HG03064 (cell line): Measurements from ENCODE around the gene NEDD4.
"Not testable (repeated sequence)": the region's sequence is repeated elsewhere in the genome, so short reads cannot be mapped to it uniquely, and the experiment has no call there.

Experiments
- ATAC-seq: cut with Tn5 transposase; IDR thresholded peaks from one replicate; pipeline ENCODE4 v1.9.1; 2021; ENCODE audit warnings: low read depth; ENCODE audit not compliant: unreplicated experiment

Gene NEDD4

GRCh38 chr15:55835866-55836265 lies 157.5 kb downstream of the NEDD4 start:
- ATAC-seq, result no peak

GRCh38 chr15:55834331-55834730 lies 159.1 kb downstream of the NEDD4 start:
- no peak for ATAC-seq

DNA sequence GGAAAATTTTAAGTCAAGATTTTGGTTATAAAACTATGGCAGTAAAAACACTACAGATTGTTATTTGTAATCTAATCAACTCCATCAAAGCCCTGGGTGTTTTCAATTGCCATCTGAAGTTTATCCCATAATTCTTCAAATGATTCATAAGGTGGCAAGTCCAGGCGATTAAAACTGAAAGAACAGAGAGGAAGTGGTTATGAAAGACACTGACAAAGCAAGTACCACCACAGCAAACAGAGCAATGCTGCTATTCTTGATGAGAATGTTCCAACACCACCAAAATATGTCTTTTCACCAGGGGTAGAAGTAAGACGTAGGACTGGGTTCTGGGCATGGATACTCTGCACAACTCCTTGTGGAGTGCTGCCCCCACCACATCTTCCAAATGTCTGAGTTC lies 163.6 kb downstream of the NEDD4 start:
- ATAC-seq, result no peak

DNA sequence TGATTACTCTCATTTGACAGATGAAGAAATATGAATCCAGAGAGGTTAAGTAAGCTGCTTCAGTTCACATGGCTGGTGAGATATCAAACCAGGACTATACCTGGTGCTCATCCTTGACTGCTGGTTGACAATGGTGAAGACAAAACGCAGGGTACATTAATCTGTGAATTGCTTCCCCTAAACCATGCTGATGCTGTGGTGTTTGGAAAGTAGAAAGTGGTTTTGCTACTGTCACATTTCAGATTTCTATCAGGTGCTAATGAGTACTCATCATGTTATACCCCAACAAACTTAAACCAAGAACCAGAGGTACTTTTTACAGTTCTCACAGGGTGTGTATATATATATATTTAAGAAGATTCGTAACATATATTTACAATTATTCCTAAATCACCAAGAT lies 165.5 kb downstream of the NEDD4 start:
- ATAC-seq, result no peak

- no peak for ATAC-seq
Observed at GRCh38 chr15:55827204-55827603, 166.2 kb downstream of the NEDD4 start.

DNA sequence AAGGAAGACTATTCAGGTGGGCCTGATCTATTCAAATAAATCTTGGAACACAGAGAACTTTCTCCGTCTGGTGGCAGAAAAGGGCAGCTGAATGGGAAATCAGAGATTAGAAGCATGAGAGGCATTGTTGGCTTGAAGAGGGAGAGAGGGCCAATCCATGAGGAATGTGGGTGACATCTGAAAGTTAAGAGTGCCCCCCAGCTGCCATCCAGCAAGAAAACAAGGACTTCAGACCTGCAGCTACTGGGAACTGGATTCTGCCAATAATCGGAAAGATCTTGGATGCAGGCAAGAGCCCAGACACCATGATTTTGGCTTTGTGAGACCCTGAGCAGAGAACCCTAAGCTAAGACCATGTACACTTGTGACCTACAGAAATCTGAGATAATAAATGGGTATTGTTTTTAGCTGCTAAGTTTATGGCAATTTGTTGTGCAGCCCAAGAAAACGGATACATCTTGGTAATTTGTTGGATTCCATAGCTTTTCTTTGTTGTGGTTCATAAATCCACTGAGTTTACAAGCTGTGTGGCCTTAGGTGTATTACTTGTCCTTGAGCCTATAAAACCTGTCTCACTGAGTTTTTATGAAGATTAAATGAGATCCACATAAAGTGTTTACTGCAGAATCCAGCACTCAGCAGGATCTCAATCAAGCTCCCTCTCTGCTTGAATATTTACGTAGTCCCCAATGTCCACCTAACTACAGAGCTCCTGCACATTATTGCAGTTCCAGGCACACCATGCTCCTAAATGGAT lies 168.4 kb downstream of the NEDD4 start:
- no peak for ATAC-seq

DNA sequence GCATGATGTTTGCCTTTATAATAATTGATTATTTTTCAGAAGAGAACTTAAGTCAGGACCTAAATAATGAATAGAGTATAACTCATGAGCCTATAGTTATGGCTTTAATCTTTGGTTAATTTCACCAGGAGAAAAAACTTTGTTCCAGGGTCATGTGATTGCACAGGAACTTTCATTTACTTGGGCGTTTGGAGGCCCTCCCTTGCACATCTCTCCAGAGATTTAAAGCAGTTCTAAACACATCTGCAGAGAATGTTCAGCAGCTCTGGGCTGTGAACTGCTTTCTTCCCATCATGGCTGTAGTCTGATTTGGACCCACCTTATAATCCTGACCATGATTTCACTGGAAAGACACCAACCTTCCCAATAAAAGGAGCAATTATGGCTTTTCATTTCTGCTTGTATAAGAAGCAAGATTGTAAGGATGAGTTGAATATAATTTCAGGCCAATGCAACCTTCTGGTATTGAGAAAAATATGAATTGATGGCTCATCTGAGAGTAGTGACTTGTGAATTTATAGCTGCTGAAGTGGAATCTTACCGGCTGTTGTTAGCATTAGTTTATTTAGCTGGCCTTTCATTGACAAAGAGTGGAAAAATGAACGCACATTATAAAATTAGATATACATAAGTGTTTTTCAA lies 169.6 kb downstream of the NEDD4 start:
- ATAC-seq, result no peak

DNA sequence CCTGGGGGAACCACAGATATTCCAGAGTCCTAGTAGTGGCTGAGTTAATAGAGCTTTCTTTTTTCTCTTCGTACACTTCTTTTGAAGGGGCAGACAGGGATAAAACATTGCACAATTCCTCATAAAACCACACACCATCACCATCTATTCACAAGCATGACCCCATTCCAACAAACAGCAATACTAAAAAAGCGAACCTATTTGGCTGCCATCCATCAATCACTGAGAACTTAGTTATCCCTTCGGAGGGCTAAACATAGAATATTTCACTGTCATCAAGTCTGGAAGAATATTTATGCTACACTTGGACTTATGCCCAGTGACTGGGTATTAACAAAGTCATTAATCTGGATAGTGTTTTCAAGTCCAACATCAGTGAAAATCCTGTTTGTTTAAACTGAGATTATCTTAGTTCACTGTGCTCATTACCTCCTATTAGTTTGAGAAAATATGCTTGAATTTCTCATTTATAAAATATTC lies 170.2 kb downstream of the NEDD4 start:
- no peak for ATAC-seq

DNA sequence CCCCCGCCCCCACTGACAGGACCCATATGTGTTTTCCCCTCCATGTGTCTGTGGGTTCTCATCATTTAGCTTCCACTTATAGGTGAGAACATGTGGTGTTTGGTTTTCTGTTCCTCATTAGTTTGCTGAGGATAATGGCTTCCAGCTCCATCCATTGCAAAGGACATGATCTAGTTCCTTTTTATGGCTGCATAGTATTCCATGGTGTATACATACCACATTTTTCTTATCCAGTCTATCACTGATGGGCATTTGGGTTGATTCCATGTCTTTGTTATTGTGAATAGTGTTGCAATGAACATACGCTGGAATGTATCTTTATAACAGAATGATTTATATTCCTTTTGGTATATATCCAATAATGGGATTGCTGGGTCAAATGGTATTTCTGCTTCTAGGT lies 171.7 kb downstream of the NEDD4 start:
- ATAC-seq, result not testable (repeated sequence)

- no peak for ATAC-seq
Observed at GRCh38 chr15:55820043-55820442, 173.4 kb downstream of the NEDD4 start.

GRCh38 chr15:55819397-55820034 lies 173.9 kb downstream of the NEDD4 start:
- ATAC-seq, result no peak

GRCh38 chr15:55816017-55816416 lies 177.4 kb downstream of the NEDD4 start:
- ATAC-seq, result no peak

DNA sequence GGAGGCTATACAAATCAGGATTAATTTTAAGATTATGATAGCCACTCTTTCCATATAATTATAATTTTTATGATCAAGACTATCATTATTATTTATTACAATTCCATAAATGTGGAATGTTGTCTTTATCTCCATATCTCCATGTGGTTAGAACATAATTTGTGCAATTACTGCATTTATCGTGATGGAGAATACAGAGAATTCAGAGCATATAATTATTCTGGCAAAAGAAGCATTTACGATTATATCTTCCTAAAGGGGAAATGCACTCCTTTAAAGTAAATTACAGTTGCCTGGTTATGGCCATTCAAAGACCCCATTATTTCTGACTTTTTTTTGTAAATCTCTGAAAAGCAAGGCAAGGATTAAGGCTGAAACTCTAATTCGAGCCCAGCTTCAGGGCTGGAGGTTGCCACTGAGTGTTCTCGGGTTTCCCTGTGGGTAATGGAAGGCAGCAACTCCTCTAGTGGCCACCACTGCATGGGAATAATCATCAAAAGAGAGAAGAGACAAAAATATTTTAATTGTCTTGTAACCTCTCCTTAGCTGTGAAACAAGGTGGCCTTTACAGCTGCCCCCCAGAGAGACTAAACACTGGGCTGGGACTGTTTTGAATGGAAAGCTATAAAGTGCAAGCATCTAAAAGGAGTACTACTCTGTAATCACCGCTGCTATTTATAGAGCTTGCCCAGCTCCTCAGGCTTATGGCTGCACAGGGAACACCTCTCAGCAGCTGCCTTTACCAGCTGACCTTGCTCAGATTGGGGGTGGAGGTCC lies 190.6 kb downstream of the NEDD4 start:
- no peak for ATAC-seq

- no peak for ATAC-seq
Observed at GRCh38 chr15:55800216-55800615, 193.2 kb downstream of the NEDD4 start.

DNA sequence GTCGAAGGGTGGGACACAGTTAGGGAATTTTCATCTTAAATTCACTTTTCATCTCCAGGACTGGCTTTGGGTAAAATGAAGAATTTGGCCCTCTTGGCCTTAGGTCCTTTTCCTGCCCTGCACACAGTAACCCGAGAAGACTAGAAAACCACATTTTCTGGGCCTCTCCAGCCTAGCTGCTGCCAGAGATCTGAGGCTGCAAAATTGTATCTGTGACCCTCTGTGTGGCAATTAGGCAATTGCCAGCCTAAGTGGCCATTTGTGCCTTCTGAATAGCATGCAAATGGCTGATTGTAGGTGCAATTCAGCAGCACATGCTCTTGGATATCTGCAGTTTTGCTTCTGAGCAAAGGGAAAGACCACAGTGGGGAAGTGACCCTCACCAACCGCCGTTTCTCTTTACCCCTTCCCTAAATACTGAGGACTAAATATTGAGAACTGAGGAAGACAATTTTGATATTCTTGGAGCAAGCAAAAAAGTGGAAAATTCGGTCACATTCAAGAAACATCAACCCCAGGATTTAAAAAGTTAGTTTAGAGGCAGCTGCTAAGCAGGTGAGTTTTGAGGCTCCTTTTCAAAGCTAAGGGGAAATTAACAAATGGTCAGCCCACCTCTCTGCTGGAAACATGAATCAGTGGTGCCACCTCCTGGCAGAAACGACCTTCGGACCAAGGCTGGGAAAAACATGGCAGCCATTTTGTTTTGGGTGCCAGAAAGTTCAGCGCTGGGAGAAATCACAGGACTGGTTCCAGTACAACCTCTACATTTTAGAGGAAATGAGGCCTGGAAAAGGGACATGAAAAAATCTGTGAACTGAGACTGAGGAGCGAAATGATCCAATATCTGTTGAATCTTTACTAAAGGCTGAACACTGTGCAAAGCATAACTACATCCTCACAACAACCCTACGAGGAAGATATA lies 193.9 kb downstream of the NEDD4 start:
- no peak for ATAC-seq

DNA sequence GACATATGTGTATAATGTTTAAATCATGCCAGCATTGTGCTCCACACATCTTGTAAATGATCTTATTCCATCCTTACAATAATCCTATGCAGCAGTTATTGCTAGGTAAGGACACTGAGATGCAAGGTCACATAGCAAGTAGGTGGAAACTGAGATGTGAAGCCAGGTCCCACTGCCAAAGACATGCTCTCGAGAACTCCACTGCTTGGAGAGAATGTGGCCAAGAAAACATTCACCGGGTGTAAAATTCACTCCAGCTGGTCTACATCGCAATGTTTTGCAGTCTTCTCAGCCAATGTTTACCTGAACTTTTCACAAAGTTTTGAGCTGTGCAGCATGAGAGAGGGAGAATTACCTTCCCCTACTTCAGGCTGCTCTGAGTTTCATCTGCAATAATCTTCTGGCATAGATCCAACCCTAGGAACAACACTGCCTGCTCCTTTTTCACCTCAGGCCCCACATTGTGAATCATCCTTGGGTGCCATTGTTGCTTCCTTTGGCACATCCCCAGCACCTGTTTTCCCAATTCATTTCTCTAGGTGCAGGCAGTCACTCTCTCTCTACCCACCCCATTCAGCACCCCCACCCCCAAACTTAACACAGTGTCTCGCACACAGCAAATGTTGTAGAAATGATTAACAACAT lies 197.0 kb downstream of the NEDD4 start:
- no peak for ATAC-seq

DNA sequence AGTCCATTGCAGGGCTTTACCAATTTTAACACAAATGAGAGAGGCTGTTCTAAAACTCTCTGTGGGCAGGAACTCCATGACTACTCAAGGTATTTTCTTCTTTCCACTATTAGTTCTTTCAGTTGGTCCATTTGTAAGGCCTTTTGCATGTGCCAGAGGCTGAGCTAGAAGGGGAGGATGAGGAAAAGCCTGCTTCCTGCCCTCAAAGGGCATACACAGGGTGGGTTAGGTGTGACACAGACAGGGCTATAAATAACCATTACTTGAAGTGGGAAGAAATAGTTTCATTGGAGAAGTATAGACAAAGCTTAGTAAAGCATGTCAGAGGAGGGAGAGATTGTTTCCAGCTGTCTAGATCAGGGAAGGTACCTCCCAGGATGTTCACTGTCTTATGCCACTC lies 198.4 kb downstream of the NEDD4 start:
- ATAC-seq, result no peak

DNA sequence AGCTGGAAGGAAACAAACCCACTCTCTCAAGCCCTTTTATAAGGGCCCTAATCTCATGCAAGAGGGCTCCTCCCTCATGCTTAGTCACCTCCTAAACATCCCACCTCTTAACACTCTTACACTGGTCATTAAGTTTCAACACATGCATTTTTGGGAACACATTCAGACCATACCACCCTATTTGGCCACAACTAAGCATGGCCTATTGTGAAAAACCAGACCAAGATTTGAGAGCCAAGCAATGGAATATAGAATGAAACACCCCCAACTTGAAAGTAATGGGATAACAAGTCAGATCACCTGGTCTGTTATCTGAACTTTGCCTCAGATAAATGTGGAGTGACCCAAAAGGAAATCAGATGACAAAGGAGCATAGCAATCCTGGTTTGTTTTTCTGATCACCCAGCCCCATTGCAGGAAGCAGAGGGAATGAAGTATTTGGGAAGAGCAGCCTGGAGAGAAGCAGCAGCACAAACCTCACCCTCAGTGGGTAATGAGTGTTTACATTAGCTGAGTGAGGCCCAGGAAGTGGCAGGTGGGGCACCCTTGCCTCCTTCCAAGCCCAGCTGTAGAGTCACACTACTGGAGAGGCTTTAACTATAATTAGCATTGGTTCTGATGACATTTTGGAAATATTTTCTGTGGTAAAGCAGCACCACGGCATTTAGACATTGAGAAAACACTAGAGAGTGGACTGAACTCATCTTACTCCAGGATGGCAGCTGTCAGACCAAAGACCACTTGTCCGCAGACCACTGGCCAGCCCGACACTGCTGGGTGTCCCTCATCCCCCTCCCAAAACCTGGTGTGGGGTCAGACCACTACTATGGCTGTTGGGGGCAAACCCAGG lies 201.6 kb downstream of the NEDD4 start:
- no peak for ATAC-seq
